ENCODE data around the gene ZNF362.

DNA sequence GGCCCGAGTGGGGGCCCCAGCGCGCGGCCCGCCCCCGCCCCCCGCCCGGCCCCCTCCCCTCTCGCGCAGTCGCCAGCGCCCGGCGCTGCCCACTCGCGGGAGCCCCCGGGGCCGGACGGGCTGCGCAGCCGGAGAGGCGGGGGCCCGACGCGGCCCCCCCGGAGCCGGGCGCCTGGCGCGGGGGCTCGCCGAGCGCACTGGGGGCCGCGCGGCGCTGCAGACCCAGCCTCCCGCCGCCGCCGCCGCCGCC is 146 bp upstream of the ZNF362 start:
- TF ChIP-seq POLR2AphosphoS5 (IDR thresholded peaks at IDR 0.05; ENCODE audit: low read depth) = no peak
- TF ChIP-seq, protein P1, sequence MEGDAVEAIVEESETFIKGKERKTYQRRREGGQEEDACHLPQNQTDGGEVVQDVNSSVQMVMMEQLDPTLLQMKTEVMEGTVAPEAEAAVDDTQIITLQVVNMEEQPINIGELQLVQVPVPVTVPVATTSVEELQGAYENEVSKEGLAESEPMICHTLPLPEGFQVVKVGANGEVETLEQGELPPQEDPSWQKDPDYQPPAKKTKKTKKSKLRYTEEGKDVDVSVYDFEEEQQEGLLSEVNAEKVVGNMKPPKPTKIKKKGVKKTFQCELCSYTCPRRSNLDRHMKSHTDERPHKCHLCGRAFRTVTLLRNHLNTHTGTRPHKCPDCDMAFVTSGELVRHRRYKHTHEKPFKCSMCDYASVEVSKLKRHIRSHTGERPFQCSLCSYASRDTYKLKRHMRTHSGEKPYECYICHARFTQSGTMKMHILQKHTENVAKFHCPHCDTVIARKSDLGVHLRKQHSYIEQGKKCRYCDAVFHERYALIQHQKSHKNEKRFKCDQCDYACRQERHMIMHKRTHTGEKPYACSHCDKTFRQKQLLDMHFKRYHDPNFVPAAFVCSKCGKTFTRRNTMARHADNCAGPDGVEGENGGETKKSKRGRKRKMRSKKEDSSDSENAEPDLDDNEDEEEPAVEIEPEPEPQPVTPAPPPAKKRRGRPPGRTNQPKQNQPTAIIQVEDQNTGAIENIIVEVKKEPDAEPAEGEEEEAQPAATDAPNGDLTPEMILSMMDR (IDR thresholded peaks at IDR 0.05; ENCODE audit: insufficient read depth, low read length) = no peak
- TF ChIP-seq GABPA (IDR thresholded peaks at IDR 0.05; ENCODE audit: low read depth) = no peak
- TF ChIP-seq REST (IDR thresholded peaks at IDR 0.05; ENCODE audit: insufficient replicate concordance, low read depth) = no peak

Measured in HL-60 (cell line).